ENCODE measurements around the gene ADIPOR2. TPM values are rescaled to one million over a fixed set of nuclear protein-coding genes. Genes with fewer than 3 reads are reported as not detected.

The ADIPOR2 gene
- total RNA-seq, 1 experiment from 2014 or later, result 45.3 TPM

- Histone ChIP-seq H3K27me3 (ENCODE audit: insufficient read depth, low read length) (peaks cover 6% of the 10 kb centered on the region; the same call in 1 of the 2 replicates), H3K56ac (ENCODE audit: insufficient read length, low read depth, low read length) (no peak overlapping the region), H3K9ac (ENCODE audit: extremely low read depth, insufficient read length, low read length) (no peak overlapping the region), H2BK5ac (ENCODE audit: insufficient read length, low read length) (no peak overlapping the region), H4K8ac (replicated peaks; ENCODE audit: insufficient read length, low read depth, low read length) (no peak overlapping the region), H3K79me1 (ENCODE audit: insufficient read depth, low read depth, low read length, poor library complexity, severe bottlenecking) (no peaks in the 10 kb centered on the region), H2AFZ (ENCODE audit: low read length) (no peak overlapping the region), H3K79me2 (ENCODE audit: insufficient read depth, low read length) (no peaks in the 10 kb centered on the region), H2BK20ac (ENCODE audit: low read depth, low read length, poor library complexity, severe bottlenecking) (no peak overlapping the region), H2BK12ac (ENCODE audit: insufficient read length, low read depth, low read length) (no peak overlapping the region), H4K91ac (ENCODE audit: insufficient read length, low read depth, low read length) (no peak overlapping the region), H3K4me1 (ENCODE audit: insufficient read depth, low read length) (no peaks in the 10 kb centered on the region), H3K23ac (ENCODE audit: insufficient read length, low read depth, low read length) (no peak overlapping the region), H3K18ac (ENCODE audit: insufficient read length, low read depth, low read length) (no peak overlapping the region), H3K9me3 (ENCODE audit: control insufficient read depth, low read depth, low read length) (no peaks in the 10 kb centered on the region), H3K23me2 (ENCODE audit: insufficient read length, low read depth, low read length, poor library complexity, severe bottlenecking) (peaks cover 10% of the 10 kb centered on the region), H2AK5ac (ENCODE audit: insufficient read length, low read length) (no peak overlapping the region), H3T11ph (ENCODE audit: low read length) (no peak overlapping the region), H3K27ac (ENCODE audit: insufficient read length, low read depth, low read length) (no peak overlapping the region), H3K4ac (ENCODE audit: low read depth, low read length) (no peak overlapping the region), H3K14ac (ENCODE audit: insufficient read depth, low read length) (no peak overlapping the region), H4K20me1 (ENCODE audit: control insufficient read depth, insufficient read depth, insufficient read length) (no peaks in the 10 kb centered on the region), H2BK120ac (ENCODE audit: low read depth, low read length, poor library complexity, severe bottlenecking) (no peak overlapping the region), H4K5ac (ENCODE audit: insufficient read length, low read depth, low read length) (no peak overlapping the region), H2BK15ac (ENCODE audit: low read depth, low read length) (no peak overlapping the region), H3K4me2 (ENCODE audit: insufficient read depth, insufficient read length, low read length) (no peak overlapping the region)
- Mint-ChIP-seq H3K36me3 (ENCODE audit: insufficient read depth in 1 of 3, low read depth in 3 of 3) (no peaks in the 10 kb centered on the region; a peak in 1 of 7 replicates), H3K27me3 (ENCODE audit: low read depth) (peaks cover 29% of the 10 kb centered on the region), H3K27ac (no peak overlapping the region), H3K9me3 (peaks cover 0 to 5% of the 10 kb centered on the region in 2 experiments; a peak in 2 of 5 replicates), H3K4me3 (no peak overlapping the region), H3K4me1 (peaks cover 3% of the 10 kb centered on the region in 2 experiments; a peak in 1 of 4 replicates)
- no peak for TF ChIP-seq CTCF (conservative IDR thresholded peaks at IDR 0.05)
- WGBS (ENCODE audit: extremely low coverage, insufficient read length, low lambda C conversion rate), result no CpG with 5 or more reads among the region's 2 CpGs
- DNase-seq, result no peak
Observed at GRCh38 chr12:1666685-1667162, 24.1 kb upstream of the ADIPOR2 start.
